Osteoblast (primary cell): Measurements from ENCODE around the gene C12orf57. TPM values are rescaled to one million over a fixed set of nuclear protein-coding genes. Genes with fewer than 3 reads are reported as not detected.

Source experiments
- DNase-seq: peaks from one replicate; pipeline ENCODE4 v3.0.0; 2011; ENCODE audit warnings: low spot score, mixed read lengths; ENCODE audit not compliant: insufficient read length; ENCODE audit errors: missing footprints
- H2AFZ ChIP-seq: 2 replicates; pipeline ENCODE4 v1.6.0; 2011; ENCODE audit warnings: mild to moderate bottlenecking, low read length
- H3K27ac ChIP-seq: 2 replicates; pipeline ENCODE4 v1.5.1; 2011; ENCODE audit warnings: mild to moderate bottlenecking, low read depth, low read length, moderate library complexity
- H3K27me3 ChIP-seq: 2 replicates; pipeline ENCODE4 v1.6.0; 2012; ENCODE audit warnings: mild to moderate bottlenecking, control low read depth, inconsistent platforms, low read length, moderate library complexity; ENCODE audit not compliant: insufficient read depth
- H3K36me3 ChIP-seq: 2 replicates; pipeline ENCODE4 v1.5.1; 2011; ENCODE audit warnings: mild to moderate bottlenecking, low read length, control low read depth, moderate library complexity; ENCODE audit not compliant: insufficient read depth
- H3K4me1 ChIP-seq: 2 replicates; pipeline ENCODE4 v1.5.1; 2011; ENCODE audit warnings: mild to moderate bottlenecking, low read length, control low read depth, moderate library complexity; ENCODE audit not compliant: insufficient read depth
- H3K4me2 ChIP-seq: 2 replicates; pipeline ENCODE4 v1.6.0; 2011; ENCODE audit warnings: mild to moderate bottlenecking, low read length; ENCODE audit not compliant: insufficient read depth
- H3K4me3 ChIP-seq: fragments of 200-600 bp; sonication (generic); 3 replicates; pipeline ENCODE4 v1.5.1; 2012; ENCODE audit warnings: mild to moderate bottlenecking, low read length, inconsistent platforms; ENCODE audit not compliant: insufficient read depth
- H3K79me2 ChIP-seq: 2 replicates; pipeline ENCODE4 v1.6.0; 2012; ENCODE audit warnings: mild to moderate bottlenecking, low read length, control low read depth, inconsistent platforms; ENCODE audit not compliant: insufficient read depth
- H3K9me3 ChIP-seq: 2 replicates; pipeline ENCODE4 v1.5.1; 2011; ENCODE audit warnings: low read depth, low read length, control low read depth
- H4K20me1 ChIP-seq: 2 replicates; pipeline ENCODE4 v1.6.0; 2012; ENCODE audit warnings: mild to moderate bottlenecking, low read length, control low read depth; ENCODE audit not compliant: insufficient read depth
- CTCF ChIP-seq: IDR thresholded peaks from 2 replicates; pipeline ENCODE4 v1.5.1; 2011; ENCODE audit warnings: mild to moderate bottlenecking, low read depth, low read length, moderate library complexity; ENCODE audit errors: extremely low read depth
- total RNA-seq: library from RNA; depleted of rRNA; stranded (reverse); fragments of >200 nt; gene quantifications from 2 replicates; pipeline ENCODE4 v1.2.3, GENCODE V29; 2012

Gene C12orf57
- total RNA-seq, 1 donor: 81.4 TPM

GRCh38 chr12:6963791-6964413 is 20.1 kb downstream of the C12orf57 start:
- Histone ChIP-seq H3K27me3 (no peaks in the 10 kb centered on the region), H4K20me1 (peaks cover 4% of the 10 kb centered on the region), H3K4me2 (no peak overlapping the region), H3K36me3 (peaks cover 42% of the 10 kb centered on the region), H2AFZ (no peak overlapping the region), H3K79me2 (peaks cover 20% of the 10 kb centered on the region), H3K27ac (no peak overlapping the region), H3K4me3 (no peak overlapping the region), H3K4me1 (peaks cover 19% of the 10 kb centered on the region), H3K9me3 (no peaks in the 10 kb centered on the region)
- DNase-seq: no peak
- no peak for TF ChIP-seq CTCF

- Histone ChIP-seq H3K4me1 (peaks cover 26% of the 10 kb centered on the region), H3K79me2 (peaks cover 26% of the 10 kb centered on the region), H3K27ac (peak overlapping the region; percentile 48), H3K36me3 (peaks cover 46% of the 10 kb centered on the region), H4K20me1 (peaks cover 4% of the 10 kb centered on the region), H3K4me3 (no peak overlapping the region), H3K4me2 (no peak overlapping the region), H3K9me3 (no peaks in the 10 kb centered on the region), H2AFZ (peak overlapping the region; percentile 36), H3K27me3 (no peaks in the 10 kb centered on the region)
- TF ChIP-seq CTCF: no peak
- no peak for DNase-seq
These were observed 20.8 kb downstream of the C12orf57 start for GRCh38 chr12:6964605-6965025.

- Histone ChIP-seq H4K20me1 (peaks cover 4% of the 10 kb centered on the region), H3K4me1 (peaks cover 26% of the 10 kb centered on the region), H3K36me3 (peaks cover 46% of the 10 kb centered on the region), H2AFZ (peak overlapping the region; percentile 36), H3K27me3 (no peaks in the 10 kb centered on the region), H3K4me2 (no peak overlapping the region), H3K4me3 (no peak overlapping the region), H3K79me2 (peaks cover 32% of the 10 kb centered on the region), H3K27ac (peak overlapping the region; percentile 48), H3K9me3 (no peaks in the 10 kb centered on the region)
- DNase-seq: peak; percentile 98
- TF ChIP-seq CTCF: peak; percentile 96
These were observed 21.3 kb downstream of the C12orf57 start for GRCh38 chr12:6965026-6965661.

GRCh38 chr12:6965714-6966113 is 21.9 kb downstream of the C12orf57 start:
- peaks cover 35% of the 10 kb centered on the region for H3K79me2 ChIP-seq
- no peak for TF ChIP-seq CTCF
- H3K4me2 ChIP-seq: no peak overlapping the region
- no peak overlapping the region for H3K27ac ChIP-seq
- H4K20me1 ChIP-seq: peaks cover 4% of the 10 kb centered on the region
- H3K27me3 ChIP-seq: no peaks in the 10 kb centered on the region
- no peaks in the 10 kb centered on the region for H3K9me3 ChIP-seq
- H3K4me3 ChIP-seq: no peak overlapping the region
- DNase-seq: no peak
- peaks cover 26% of the 10 kb centered on the region for H3K4me1 ChIP-seq
- peaks cover 46% of the 10 kb centered on the region for H3K36me3 ChIP-seq
- no peak overlapping the region for H2AFZ ChIP-seq
